Osteoblast (primary cell): ENCODE measurements around the gene DCTN5. TPM values are rescaled to one million over a fixed set of nuclear protein-coding genes. Genes with fewer than 3 reads are reported as not detected.

Experiments
- DNase-seq: peaks from one replicate; pipeline ENCODE4 v3.0.0; 2011; ENCODE audit warnings: low spot score, mixed read lengths; ENCODE audit not compliant: insufficient read length; ENCODE audit errors: missing footprints
- H2AFZ ChIP-seq: 2 replicates; pipeline ENCODE4 v1.6.0; 2011; ENCODE audit warnings: mild to moderate bottlenecking, low read length
- H3K27ac ChIP-seq: 2 replicates; pipeline ENCODE4 v1.5.1; 2011; ENCODE audit warnings: mild to moderate bottlenecking, low read depth, low read length, moderate library complexity
- H3K27me3 ChIP-seq: 2 replicates; pipeline ENCODE4 v1.6.0; 2012; ENCODE audit warnings: mild to moderate bottlenecking, control low read depth, inconsistent platforms, low read length, moderate library complexity; ENCODE audit not compliant: insufficient read depth
- H3K36me3 ChIP-seq: 2 replicates; pipeline ENCODE4 v1.5.1; 2011; ENCODE audit warnings: mild to moderate bottlenecking, low read length, control low read depth, moderate library complexity; ENCODE audit not compliant: insufficient read depth
- H3K4me1 ChIP-seq: 2 replicates; pipeline ENCODE4 v1.5.1; 2011; ENCODE audit warnings: mild to moderate bottlenecking, low read length, control low read depth, moderate library complexity; ENCODE audit not compliant: insufficient read depth
- H3K4me2 ChIP-seq: 2 replicates; pipeline ENCODE4 v1.6.0; 2011; ENCODE audit warnings: mild to moderate bottlenecking, low read length; ENCODE audit not compliant: insufficient read depth
- H3K4me3 ChIP-seq: fragments of 200-600 bp; sonication (generic); 3 replicates; pipeline ENCODE4 v1.5.1; 2012; ENCODE audit warnings: mild to moderate bottlenecking, low read length, inconsistent platforms; ENCODE audit not compliant: insufficient read depth
- H3K79me2 ChIP-seq: 2 replicates; pipeline ENCODE4 v1.6.0; 2012; ENCODE audit warnings: mild to moderate bottlenecking, low read length, control low read depth, inconsistent platforms; ENCODE audit not compliant: insufficient read depth
- H3K9me3 ChIP-seq: 2 replicates; pipeline ENCODE4 v1.5.1; 2011; ENCODE audit warnings: low read depth, low read length, control low read depth
- H4K20me1 ChIP-seq: 2 replicates; pipeline ENCODE4 v1.6.0; 2012; ENCODE audit warnings: mild to moderate bottlenecking, low read length, control low read depth; ENCODE audit not compliant: insufficient read depth
- total RNA-seq: library from RNA; depleted of rRNA; stranded (reverse); fragments of >200 nt; gene quantifications from 2 replicates; pipeline ENCODE4 v1.2.3, GENCODE V29; 2012
- TF ChIP-seq, protein P1 (sequence below): IDR thresholded peaks from 2 replicates; pipeline ENCODE4 v1.5.1; 2011; ENCODE audit warnings: mild to moderate bottlenecking, low read depth, low read length, moderate library complexity; ENCODE audit errors: extremely low read depth

Gene DCTN5
- total RNA-seq, 1 donor = 35.5 TPM

DNA sequence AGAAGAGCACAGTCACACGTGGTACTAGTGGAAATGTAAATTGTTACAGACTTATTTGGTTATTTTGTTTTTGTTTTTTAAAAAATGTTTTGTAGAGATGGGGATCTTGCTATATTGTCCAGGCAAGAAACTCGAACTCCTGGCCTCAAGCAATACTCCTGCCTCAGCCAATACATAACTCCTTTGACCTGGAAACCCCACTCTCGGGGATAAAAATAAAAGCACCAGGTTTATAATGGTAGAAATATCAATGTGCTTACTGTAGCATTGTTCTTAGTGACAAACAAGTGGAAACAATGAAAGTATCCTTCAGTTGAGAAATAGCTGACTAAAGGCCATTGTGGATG lies 83.5 kb downstream of the DCTN5 start:
- TF ChIP-seq, protein P1, sequence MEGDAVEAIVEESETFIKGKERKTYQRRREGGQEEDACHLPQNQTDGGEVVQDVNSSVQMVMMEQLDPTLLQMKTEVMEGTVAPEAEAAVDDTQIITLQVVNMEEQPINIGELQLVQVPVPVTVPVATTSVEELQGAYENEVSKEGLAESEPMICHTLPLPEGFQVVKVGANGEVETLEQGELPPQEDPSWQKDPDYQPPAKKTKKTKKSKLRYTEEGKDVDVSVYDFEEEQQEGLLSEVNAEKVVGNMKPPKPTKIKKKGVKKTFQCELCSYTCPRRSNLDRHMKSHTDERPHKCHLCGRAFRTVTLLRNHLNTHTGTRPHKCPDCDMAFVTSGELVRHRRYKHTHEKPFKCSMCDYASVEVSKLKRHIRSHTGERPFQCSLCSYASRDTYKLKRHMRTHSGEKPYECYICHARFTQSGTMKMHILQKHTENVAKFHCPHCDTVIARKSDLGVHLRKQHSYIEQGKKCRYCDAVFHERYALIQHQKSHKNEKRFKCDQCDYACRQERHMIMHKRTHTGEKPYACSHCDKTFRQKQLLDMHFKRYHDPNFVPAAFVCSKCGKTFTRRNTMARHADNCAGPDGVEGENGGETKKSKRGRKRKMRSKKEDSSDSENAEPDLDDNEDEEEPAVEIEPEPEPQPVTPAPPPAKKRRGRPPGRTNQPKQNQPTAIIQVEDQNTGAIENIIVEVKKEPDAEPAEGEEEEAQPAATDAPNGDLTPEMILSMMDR = no peak
- H3K9me3 ChIP-seq = no peaks in the 10 kb centered on the region
- no peak overlapping the region for H3K27ac ChIP-seq

GRCh38 chr16:23726710-23727109 lies 85.4 kb downstream of the DCTN5 start:
- no peaks in the 10 kb centered on the region for H3K36me3 ChIP-seq
- peaks cover 4% of the 10 kb centered on the region for H3K4me1 ChIP-seq
- no peak overlapping the region for H3K27ac ChIP-seq
- H4K20me1 ChIP-seq = no peaks in the 10 kb centered on the region
- no peaks in the 10 kb centered on the region for H3K9me3 ChIP-seq
- no peak for DNase-seq
- no peaks in the 10 kb centered on the region for H3K27me3 ChIP-seq
- no peak overlapping the region for H3K4me2 ChIP-seq
- TF ChIP-seq, protein P1 = no peak
- no peaks in the 10 kb centered on the region for H3K79me2 ChIP-seq
- H2AFZ ChIP-seq = no peak overlapping the region
- H3K4me3 ChIP-seq = no peak overlapping the region

More for the DNA sequence above, 83.5 kb downstream of the DCTN5 start:
- Histone ChIP-seq H3K4me1 (peaks cover 4% of the 10 kb centered on the region), H3K4me3 (no peak overlapping the region), H3K27me3 (no peaks in the 10 kb centered on the region), H2AFZ (no peak overlapping the region), H4K20me1 (no peaks in the 10 kb centered on the region), H3K79me2 (no peaks in the 10 kb centered on the region), H3K4me2 (no peak overlapping the region), H3K36me3 (no peaks in the 10 kb centered on the region)
- DNase-seq = no peak

Other genes with a start within 250 kb of the DCTN5 start
- gene COG7, start 188.3 kb upstream of the DCTN5 start, total RNA-seq = 17.0 and 20.9 TPM in 2 replicates
- gene GGA2, start 131.0 kb upstream of the DCTN5 start, total RNA-seq = 18.1 and 26.2 TPM in 2 replicates
- 26.8 and 32.6 TPM in 2 replicates for gene EARS2, start 84.1 kb upstream of the DCTN5 start, total RNA-seq
- 94.3 and 109 TPM in 2 replicates for gene UBFD1, start 83.7 kb upstream of the DCTN5 start, total RNA-seq
- gene NDUFAB1, start 45.1 kb upstream of the DCTN5 start, total RNA-seq = 43.1 and 50.7 TPM in 2 replicates
- gene PALB2, start 156 bp upstream of the DCTN5 start, total RNA-seq = 14.8 and 15.9 TPM in 2 replicates
- gene PLK1, start 37.4 kb downstream of the DCTN5 start, total RNA-seq = 2.2 and 3.5 TPM in 2 replicates
- 0.29 TPM in 1 of 2 replicates, not detected in the other for gene ERN2, start 71.8 kb downstream of the DCTN5 start, total RNA-seq
- not detected in 2 replicates for gene CHP2, start 113.6 kb downstream of the DCTN5 start, total RNA-seq
- under 0.01 TPM in 2 replicates for gene PRKCB, start 194.5 kb downstream of the DCTN5 start, total RNA-seq